Measurements from ENCODE around the gene ERCC1. TPM values are rescaled to one million over a fixed set of nuclear protein-coding genes. Genes with fewer than 3 reads are reported as not detected.
A peak's percentile ranks its signal among the peaks of the same experiment; 100 is the strongest.

ERCC1 gene
- total and polyA plus RNA-seq, 2 of the 13 experiments (the other 11 are each of a cell fraction or from before 2014, with no cell fraction given) = 40.0 to 66.4 TPM

GRCh38 chr19:45376045-45376724, 47.5 kb downstream of the ERCC1 start (continued):
- TF ChIP-seq HNF4G (IDR thresholded peaks at IDR 0.05; ENCODE audit: borderline replicate concordance, low read depth, low read length) (0 out of 2 replicates have a peak, but pooled peaks have one; percentile 35), HNF4G (CRISPR knock-in tag; IDR thresholded peaks at IDR 0.05; ENCODE audit: borderline replicate concordance, low read depth) (no peak), ZNF382 (CRISPR knock-in tag; IDR thresholded peaks at IDR 0.05; ENCODE audit: borderline replicate concordance) (no peak), MAFK (conservative IDR thresholded peaks at IDR 0.05 in 1 of 2, IDR thresholded peaks at IDR 0.05 in 1 of 2; ENCODE audit: low read length in 2 of 2) (peak; percentile 26 to 44; a peak in 3 of 4 replicates), ZNF574 (CRISPR knock-in tag; IDR thresholded peaks at IDR 0.05) (peak; percentile 26; the same call in 1 of the 2 replicates), TEAD3 (CRISPR knock-in tag; optimal IDR thresholded peaks at IDR 0.05; ENCODE audit: borderline replicate concordance) (peak; percentile 100), KDM6A (CRISPR knock-in tag; IDR thresholded peaks at IDR 0.05; ENCODE audit: low read depth) (0 out of 2 replicates have a peak, but pooled peaks have one; percentile 43), THAP11 (CRISPR knock-in tag; IDR thresholded peaks at IDR 0.05) (peak; percentile 55; the same call in 1 of the 2 replicates), ZBTB25 (CRISPR knock-in tag; IDR thresholded peaks at IDR 0.05) (no peak), ISL2 (CRISPR knock-in tag; IDR thresholded peaks at IDR 0.05) (0 out of 2 replicates have a peak, but pooled peaks have one; percentile 33), ZNF850 (CRISPR knock-in tag; conservative IDR thresholded peaks at IDR 0.05) (no peak), EP300 (IDR thresholded peaks at IDR 0.05; ENCODE audit: low read depth in 2 of 2, low read length in 2 of 2) (peak in 1 of 2 experiments; percentile 54; a peak in 1 of 4 replicates), EP300 (CRISPR knock-in tag; IDR thresholded peaks at IDR 0.05; ENCODE audit: borderline replicate concordance) (no peak), NCOA2 (CRISPR knock-in tag; IDR thresholded peaks at IDR 0.05) (peak; percentile 63), ZBTB4 (CRISPR knock-in tag; IDR thresholded peaks at IDR 0.05; ENCODE audit: borderline replicate concordance) (peak; percentile 34; the same call in 1 of the 2 replicates)
- TF ChIP-seq, protein P1, sequence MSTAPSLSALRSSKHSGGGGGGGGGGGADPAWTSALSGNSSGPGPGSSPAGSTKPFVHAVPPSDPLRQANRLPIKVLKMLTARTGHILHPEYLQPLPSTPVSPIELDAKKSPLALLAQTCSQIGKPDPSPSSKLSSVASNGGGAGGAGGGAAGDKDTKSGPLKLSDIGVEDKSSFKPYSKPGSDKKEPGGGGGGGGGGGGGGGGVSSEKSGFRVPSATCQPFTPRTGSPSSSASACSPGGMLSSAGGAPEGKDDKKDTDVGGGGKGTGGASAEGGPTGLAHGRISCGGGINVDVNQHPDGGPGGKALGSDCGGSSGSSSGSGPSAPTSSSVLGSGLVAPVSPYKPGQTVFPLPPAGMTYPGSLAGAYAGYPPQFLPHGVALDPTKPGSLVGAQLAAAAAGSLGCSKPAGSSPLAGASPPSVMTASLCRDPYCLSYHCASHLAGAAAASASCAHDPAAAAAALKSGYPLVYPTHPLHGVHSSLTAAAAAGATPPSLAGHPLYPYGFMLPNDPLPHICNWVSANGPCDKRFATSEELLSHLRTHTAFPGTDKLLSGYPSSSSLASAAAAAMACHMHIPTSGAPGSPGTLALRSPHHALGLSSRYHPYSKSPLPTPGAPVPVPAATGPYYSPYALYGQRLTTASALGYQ (CRISPR knock-in tag; IDR thresholded peaks at IDR 0.05) = 0 out of 2 replicates have a peak, but pooled peaks have one; percentile 35
